Colonic mucosa (tissue), 4 donors: ENCODE measurements around the gene TECPR2. TPM values are rescaled to one million over a fixed set of nuclear protein-coding genes. Genes with fewer than 3 reads are reported as not detected.

ENCODE experiments used
- DNase-seq: peaks from one replicate; pipeline ENCODE4 v3.0.0-alpha.2; 2020
- H3K27ac ChIP-seq: fragments of 200-600 bp; one replicate; pipeline ENCODE4 v1.8.0; 2021
- H3K27me3 ChIP-seq: fragments of 200-600 bp; one replicate; pipeline ENCODE4 v1.8.0; 2021
- H3K36me3 ChIP-seq: fragments of 200-600 bp; one replicate; pipeline ENCODE4 v1.8.0; 2021
- H3K4me1 ChIP-seq: fragments of 200-600 bp; one replicate; pipeline ENCODE4 v1.8.0; 2021; ENCODE audit warnings: mild to moderate bottlenecking
- H3K4me3 ChIP-seq: fragments of 200-600 bp; one replicate; pipeline ENCODE4 v1.8.0; 2021
- H3K9ac ChIP-seq, 2 donors: one replicate each; pipeline ENCODE4 v1.7.0; 2013; ENCODE audit warnings: control low read depth in 2 of 2, low read depth in 2 of 2, low read length in 2 of 2
- H3K9me3 ChIP-seq: fragments of 200-600 bp; one replicate; pipeline ENCODE4 v1.8.0; 2021
- CTCF ChIP-seq: fragments of 200-600 bp; IDR thresholded peaks from one replicate; pipeline ENCODE4 v1.8.0; 2022; ENCODE audit warnings: antibody characterized with exemption, mild to moderate bottlenecking
- intact Hi-C: fragments of 100-400 bp; cut with DNase I; formaldehyde crosslinking; loops from one replicate; pipeline ENCODE4 v1.14.1; 2022
- total RNA-seq, 2 donors: library from RNA; stranded (reverse); fragmentation: NEBNext Ultra II Directional in 1 of 2; extraction: Animal tissue kit (Norgen Biotek cat#: 25700) in 1 of 2; gene quantifications; one replicate each; pipeline ENCODE4 v1.2.1, GENCODE V29; 2021
- donor health status: healthy.
- donor health status: DM: no; HTN: no; CAD: no.
- donor health status: DM: no; HTN: no; CAD: no.

TECPR2 gene
- total RNA-seq, 2 donors from 2014 or later = 16.5 to 18.2 TPM

- no peaks in the 10 kb centered on the region for H3K27me3 ChIP-seq
- no peak for TF ChIP-seq CTCF
- H3K4me1 ChIP-seq = no peaks in the 10 kb centered on the region
- intact Hi-C loops = no loop called here
- H3K27ac ChIP-seq = no peak overlapping the region
- no peak for DNase-seq
- no peaks in the 10 kb centered on the region for H3K36me3 ChIP-seq
- no peaks in the 10 kb centered on the region for H3K9me3 ChIP-seq
- H3K9ac ChIP-seq = no peak overlapping the region
- no peak overlapping the region for H3K4me3 ChIP-seq
Observed at GRCh38 chr14:102330806-102331205, 31.9 kb upstream of the TECPR2 start.

GRCh38 chr14:102333390-102333789 is 29.4 kb upstream of the TECPR2 start:
- DNase-seq = no peak
- TF ChIP-seq CTCF = no peak
- Histone ChIP-seq H3K4me1 (no peaks in the 10 kb centered on the region), H3K27ac (no peak overlapping the region), H3K4me3 (no peak overlapping the region), H3K9me3 (no peaks in the 10 kb centered on the region), H3K27me3 (no peaks in the 10 kb centered on the region), H3K36me3 (no peaks in the 10 kb centered on the region), H3K9ac (no peak overlapping the region)
- intact Hi-C loops = no loop called here

- no peak for DNase-seq
- Histone ChIP-seq H3K9ac (no peak overlapping the region), H3K9me3 (no peaks in the 10 kb centered on the region), H3K36me3 (no peaks in the 10 kb centered on the region), H3K27me3 (no peaks in the 10 kb centered on the region), H3K4me3 (no peak overlapping the region), H3K27ac (no peak overlapping the region), H3K4me1 (no peaks in the 10 kb centered on the region)
- intact Hi-C loops = no loop called here
- no peak for TF ChIP-seq CTCF
Observed at GRCh38 chr14:102333795-102334705, 28.7 kb upstream of the TECPR2 start.

- Histone ChIP-seq H3K27ac (no peak overlapping the region), H3K27me3 (no peaks in the 10 kb centered on the region), H3K9ac (no peak overlapping the region), H3K4me1 (no peaks in the 10 kb centered on the region), H3K36me3 (no peaks in the 10 kb centered on the region), H3K4me3 (no peak overlapping the region), H3K9me3 (no peaks in the 10 kb centered on the region)
- DNase-seq = no peak
- no peak for TF ChIP-seq CTCF
- intact Hi-C loops = no loop called here
Observed at GRCh38 chr14:102335163-102335562, 27.6 kb upstream of the TECPR2 start.

GRCh38 chr14:102338724-102339123 is 24.0 kb upstream of the TECPR2 start:
- no peak for DNase-seq
- Histone ChIP-seq H3K4me3 (no peak overlapping the region), H3K4me1 (no peaks in the 10 kb centered on the region), H3K9ac (no peak overlapping the region), H3K9me3 (no peaks in the 10 kb centered on the region), H3K27ac (no peak overlapping the region), H3K36me3 (no peaks in the 10 kb centered on the region), H3K27me3 (no peaks in the 10 kb centered on the region)
- no peak for TF ChIP-seq CTCF
- intact Hi-C loops = no loop called here
